KG1 (cell line): ENCODE results near the gene ADGRD1.

Source experiments
- DNase-seq: peaks from one replicate; lab custom pipeline; 2025; lab: John Stamatoyannopoulos, UW

Gene ADGRD1

DNA sequence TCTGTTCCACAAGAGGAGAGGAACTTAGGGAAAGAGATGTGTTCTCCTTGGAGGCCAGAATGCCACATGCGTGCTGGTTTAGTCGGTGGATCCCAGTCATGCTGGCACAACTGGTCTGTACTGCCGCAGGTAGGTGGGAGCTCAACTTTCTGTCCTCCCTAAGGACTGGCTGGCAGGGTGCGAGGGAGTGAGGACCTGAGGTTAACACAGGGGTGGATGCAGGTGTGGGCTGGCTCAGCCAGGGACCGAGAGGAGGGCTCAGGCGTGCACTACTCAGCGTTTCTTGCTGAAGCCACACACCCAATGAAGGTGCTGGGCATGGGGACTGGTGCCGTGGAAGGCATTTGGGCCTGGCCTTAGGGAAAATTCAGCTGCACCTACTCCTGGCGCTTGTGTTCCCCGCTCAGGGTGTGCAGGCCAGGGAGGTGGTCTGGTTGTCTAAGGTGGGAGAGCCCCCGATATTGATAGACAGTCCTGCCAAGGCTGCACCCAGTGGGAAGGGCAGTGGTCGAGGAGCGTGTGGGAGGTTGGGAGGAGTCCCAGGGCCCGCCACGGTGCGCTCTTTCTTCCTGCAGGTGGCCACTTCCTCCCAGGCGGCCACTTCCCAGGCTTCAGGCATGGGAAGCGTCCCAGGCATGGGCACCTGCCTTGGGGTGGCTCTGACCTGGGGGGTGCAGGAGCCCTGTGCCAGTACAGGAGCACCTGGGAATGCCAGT lies 138.4 kb downstream of the ADGRD1 start:
- DNase-seq = no peak

DNA sequence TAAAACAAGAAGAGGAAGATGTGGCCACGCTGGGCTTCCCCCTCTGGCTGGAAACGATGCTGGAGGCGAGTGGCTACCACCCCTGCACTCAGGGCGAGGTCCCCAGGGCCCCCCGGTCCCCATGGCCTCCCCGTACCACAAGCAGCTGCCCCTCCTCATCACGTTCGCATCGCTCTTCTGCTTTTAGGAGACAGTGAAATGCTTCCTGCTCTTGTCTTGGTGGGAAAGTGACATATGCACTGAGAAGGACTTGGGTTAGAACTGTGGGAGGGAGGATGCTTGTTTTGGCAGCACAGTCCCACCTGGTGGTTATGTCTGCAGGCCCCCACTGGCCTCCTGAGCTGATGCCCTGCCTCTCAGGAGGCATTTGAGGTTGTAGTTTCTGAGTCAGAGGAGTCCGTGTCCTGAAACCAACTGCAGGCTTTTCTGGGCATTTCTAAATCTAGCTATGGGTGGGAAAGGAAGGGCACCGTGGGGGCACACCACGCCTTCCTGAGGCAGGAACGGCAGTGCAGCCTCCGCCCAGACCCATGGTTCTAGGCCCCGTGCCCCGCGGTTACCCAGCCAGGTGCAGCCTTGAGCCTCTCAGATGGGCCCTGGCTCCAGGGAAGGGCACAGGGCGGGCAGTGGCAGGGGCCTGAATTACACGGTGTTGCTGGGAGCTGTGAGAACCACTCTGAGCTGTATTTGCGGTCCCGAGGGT lies 139.3 kb downstream of the ADGRD1 start:
- peak; percentile 18 for DNase-seq

DNA sequence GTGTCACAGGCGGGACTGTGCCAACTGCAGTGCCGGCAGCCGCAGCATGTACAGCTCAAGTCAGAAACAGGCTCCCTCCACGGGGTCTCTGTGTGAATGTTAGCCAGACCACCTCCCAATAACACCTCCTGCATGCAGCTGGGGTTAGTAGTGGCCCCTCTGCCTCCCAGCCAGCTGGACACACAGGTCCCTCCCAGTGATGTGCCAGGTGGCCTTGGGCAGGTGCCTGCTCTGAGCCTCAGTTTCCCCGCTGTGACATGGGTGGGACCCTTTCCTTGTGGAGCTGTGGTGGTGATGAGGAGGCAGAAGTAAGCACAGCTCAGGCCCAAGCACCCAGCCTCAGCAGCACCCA lies 139.9 kb downstream of the ADGRD1 start:
- no peak for DNase-seq

GRCh38 chr12:131093971-131094830 lies 140.5 kb downstream of the ADGRD1 start:
- DNase-seq = no peak

GRCh38 chr12:131094831-131095805 lies 141.4 kb downstream of the ADGRD1 start:
- DNase-seq = no peak

DNA sequence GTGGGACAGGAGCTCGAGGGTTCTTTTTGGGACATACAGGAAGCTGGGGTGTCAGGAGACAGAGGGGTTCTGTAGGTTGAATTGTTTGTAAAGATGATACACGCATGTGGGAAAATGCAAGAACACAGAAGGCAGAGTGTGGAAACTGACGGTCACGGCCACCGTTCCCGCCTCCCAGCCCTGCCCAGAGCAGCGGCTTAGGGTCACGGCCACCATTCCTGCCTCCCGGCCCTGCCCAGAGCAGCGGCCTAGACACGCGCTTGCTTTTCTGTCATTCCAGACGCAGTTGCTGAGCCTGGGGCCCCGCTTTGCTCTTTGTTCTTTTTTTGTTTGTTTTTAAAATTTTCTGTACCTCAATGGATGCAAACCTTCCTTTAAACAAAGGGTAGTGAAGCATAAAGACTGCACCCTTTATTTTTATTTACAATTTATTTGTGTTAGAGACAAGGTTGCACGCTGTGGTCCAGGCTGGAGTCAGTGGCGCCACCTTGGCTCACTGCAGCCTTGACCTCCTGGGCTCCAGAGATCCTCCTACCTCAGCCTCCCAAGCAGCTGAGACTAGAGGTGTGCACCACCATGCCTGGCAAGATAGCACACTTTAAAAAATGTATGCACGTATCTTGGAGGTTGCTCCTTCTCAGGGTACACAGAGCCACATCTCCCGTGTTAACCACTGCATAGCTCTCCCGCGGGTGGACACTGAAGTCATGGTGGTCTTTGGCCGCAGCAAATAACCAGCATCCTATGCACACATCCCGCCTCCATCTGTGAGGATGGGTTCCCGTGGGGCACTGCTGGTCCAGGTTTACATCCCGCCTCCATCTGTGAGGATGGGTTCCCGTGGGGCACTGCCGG lies 142.3 kb downstream of the ADGRD1 start:
- no peak for DNase-seq

GRCh38 chr12:131096681-131097181 lies 143.0 kb downstream of the ADGRD1 start:
- DNase-seq = no peak

- DNase-seq = no peak
These were observed 143.8 kb downstream of the ADGRD1 start for GRCh38 chr12:131097202-131098177.

GRCh38 chr12:131098178-131098981 lies 144.7 kb downstream of the ADGRD1 start:
- no peak for DNase-seq

DNA sequence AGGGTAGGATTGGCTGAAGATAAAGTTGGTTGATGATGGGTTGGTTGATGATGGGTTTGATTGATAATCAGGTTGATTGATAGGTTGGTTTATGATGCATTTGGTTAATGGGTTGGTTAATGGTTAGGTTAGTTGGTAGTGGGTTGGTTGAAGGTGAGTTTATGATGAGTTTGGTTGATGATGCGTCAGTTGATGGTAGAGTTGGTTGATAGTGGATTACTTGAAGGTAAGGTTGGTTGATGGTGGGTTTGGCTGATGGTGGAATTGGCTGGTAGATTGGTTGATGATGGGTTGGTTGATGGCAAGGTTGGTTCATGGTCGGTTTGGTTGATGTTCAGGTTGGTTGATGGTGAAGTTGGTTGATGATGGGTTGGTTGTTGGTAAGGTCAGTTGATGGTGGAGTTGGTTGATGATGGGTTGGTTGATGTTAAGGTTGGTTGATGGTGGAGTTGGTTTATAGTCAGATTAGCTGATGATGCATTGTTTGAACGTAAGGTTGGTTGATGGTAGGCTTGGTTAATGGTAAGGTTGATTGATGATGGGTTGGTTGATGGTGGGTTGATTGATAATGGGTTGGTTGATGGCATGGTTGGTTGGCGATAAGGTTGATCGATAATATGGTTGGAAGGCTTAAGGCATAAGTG lies 146.4 kb downstream of the ADGRD1 start:
- DNase-seq = no peak

GRCh38 chr12:131101006-131101405 lies 147.3 kb downstream of the ADGRD1 start:
- DNase-seq = no peak

GRCh38 chr12:131101703-131102492 lies 148.2 kb downstream of the ADGRD1 start:
- no peak for DNase-seq

- no peak for DNase-seq
These were observed 148.8 kb downstream of the ADGRD1 start for GRCh38 chr12:131102493-131102931.

DNA sequence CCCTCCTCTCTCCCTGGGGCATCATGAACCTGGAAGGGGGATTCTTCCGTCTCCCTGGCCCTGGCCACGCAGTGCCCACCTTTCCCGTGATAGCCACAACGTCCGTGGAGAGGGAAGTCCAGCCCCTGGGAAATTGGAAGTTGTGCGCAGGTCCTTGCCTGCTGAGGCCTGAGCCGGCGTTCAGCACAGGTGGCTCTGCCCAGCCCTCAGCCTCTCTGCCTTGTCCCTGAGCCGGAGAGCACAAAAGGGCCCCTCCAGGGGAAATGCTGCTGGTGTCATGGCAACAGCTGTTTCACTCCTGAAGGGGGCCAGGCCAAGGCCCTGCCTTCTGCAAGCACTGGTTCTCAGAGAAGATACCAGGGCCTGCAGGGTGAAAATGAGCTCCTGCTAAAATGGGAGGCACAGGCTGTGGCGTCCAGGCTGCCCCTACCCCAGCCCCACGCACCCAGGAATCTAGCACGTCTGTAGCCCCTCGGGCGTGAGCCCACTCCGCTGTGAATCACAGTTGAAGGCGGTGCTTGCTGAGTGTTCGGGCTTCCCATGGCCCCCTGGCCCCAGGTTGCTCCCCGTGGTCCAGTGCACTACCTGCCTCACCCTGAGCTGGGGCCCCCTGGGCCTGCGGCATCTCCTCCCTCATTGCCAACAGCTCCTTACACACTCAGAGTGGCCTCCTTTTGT lies 149.4 kb downstream of the ADGRD1 start:
- no peak for DNase-seq

DNA sequence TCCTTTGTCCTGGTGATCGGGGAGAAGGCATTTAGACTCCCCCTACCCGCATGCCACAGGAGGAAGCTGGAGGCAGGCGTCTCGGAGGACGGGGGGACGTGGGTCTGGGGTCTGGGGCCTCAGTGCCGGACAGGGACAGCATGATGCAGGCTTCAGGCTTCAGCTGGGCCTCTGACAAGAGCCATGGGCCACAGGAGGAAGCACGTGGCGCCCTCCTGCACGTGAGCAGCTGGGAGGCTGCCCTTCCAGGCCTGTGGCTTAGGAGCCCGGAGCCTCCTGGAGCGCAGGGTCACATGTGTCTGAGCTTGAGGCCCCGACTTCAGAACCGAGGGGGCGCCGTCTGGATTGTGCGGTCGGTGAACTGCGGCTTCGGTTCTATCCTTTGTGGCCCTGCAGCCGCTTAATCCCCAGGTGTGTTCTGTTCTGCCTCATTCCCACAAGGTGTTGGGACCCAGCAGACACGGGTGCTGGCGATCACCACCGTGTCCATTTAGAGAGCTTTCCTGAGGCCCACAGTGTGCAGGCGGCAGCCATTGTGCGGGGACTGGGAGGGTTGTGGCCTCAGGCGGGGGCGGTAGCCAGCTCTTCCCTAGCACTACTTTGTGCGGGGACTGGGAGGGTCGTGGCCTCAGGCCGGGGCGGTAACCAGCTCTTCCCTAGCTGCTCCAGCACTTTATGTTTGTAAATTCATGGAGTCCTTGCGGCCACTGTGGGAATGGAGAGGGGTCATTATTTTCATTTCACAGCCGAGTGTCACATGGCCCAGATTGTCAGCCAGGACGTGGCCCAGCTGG lies 150.2 kb downstream of the ADGRD1 start:
- DNase-seq = no peak
